Sigmoid colon (tissue), 7 donors: ENCODE data around the gene DOC2A. TPM values are rescaled to one million over a fixed set of nuclear protein-coding genes. Genes with fewer than 3 reads are reported as not detected.
A peak's percentile ranks its signal among the peaks of the same experiment; 100 is the strongest.

Experiments
- DNase-seq: peaks from one replicate; pipeline ENCODE4 v3.0.0-alpha.2; 2019
- H3K27ac ChIP-seq, 4 donors: fragments of 200-600 bp; sonication (generic); one replicate each; pipeline ENCODE4 v1.5.1; 2016 to 2019; ENCODE audit warnings: mild to moderate bottlenecking in 1 of 4
- H3K27me3 ChIP-seq, 3 donors: fragments of 200-600 bp; sonication (generic); one replicate each; pipeline ENCODE4 v1.5.1; 2019; ENCODE audit warnings: mild to moderate bottlenecking in 1 of 3
- H3K36me3 ChIP-seq, 4 donors: fragments of 200-600 bp; sonication (generic); one replicate each; pipeline ENCODE4 v1.5.1; 2016 to 2019
- H3K4me1 ChIP-seq, 4 donors: fragments of 200-600 bp; sonication (generic); one replicate each; pipeline ENCODE4 v1.5.1; 2017 to 2019
- H3K4me3 ChIP-seq, 4 donors: fragments of 200-600 bp; sonication (generic); one replicate each; pipeline ENCODE4 v1.5.1; 2017 to 2019; ENCODE audit warnings: mild to moderate bottlenecking in 2 of 4, moderate library complexity in 1 of 4
- H3K9me3 ChIP-seq, 4 donors: fragments of 200-600 bp in 3 of 4; sonication (generic) in 3 of 4; one replicate each; pipeline versions ENCODE4 v1.5.1 to v1.6.1; 2013 to 2019
- EP300 ChIP-seq, 4 donors: sonication (generic); formaldehyde crosslinking; IDR thresholded peaks; one replicate each; pipeline ENCODE4 v1.6.1; 2017; ENCODE audit warnings: antibody characterized with exemption in 4 of 4
- POLR2A ChIP-seq, 2 donors: fragments of 450-650 bp; IDR thresholded peaks; one replicate each; pipeline ENCODE4 v1.6.1; 2016; ENCODE audit warnings: antibody characterized with exemption in 2 of 2, mild to moderate bottlenecking in 2 of 2, moderate library complexity in 2 of 2
- POLR2AphosphoS5 ChIP-seq, 4 donors: sonication (generic); formaldehyde crosslinking; IDR thresholded peaks; one replicate each; pipeline ENCODE4 v1.6.1; 2017; ENCODE audit warnings: antibody characterized with exemption in 4 of 4
- WGBS, 2 donors: extraction: QIAGEN DNeasy Blood & Tissue Kit; methylation state at CpG; one replicate each; pipeline ENCODE4 v1.1.7; 2013; 5-methylcytosine and 5-hydroxymethylcytosine counted together
- intact Hi-C: fragments of 100-400 bp; cut with DNase I; formaldehyde crosslinking; loops from one replicate; pipeline ENCODE4 v1.15.1; 2023
- polyA plus RNA-seq, 3 donors: library from polyadenylated mRNA; stranded (reverse); fragments of 200-250 nt; gene quantifications; one replicate each; pipeline ENCODE4 v1.2.3, GENCODE V29; 2013
- total RNA-seq, 4 donors: library from RNA; depleted of rRNA; stranded (reverse); fragments of >200 nt; gene quantifications; one replicate each; pipeline ENCODE4 v1.1.0, GENCODE V29; 2016
- TF ChIP-seq, protein P1 (sequence below), 4 experiments: fragments of 450-650 bp in 3 of 4; fragments of 200-600 bp in 1 of 4; IDR thresholded peaks; one replicate each; pipeline ENCODE4 v1.5.1; 2016 to 2019; ENCODE audit warnings: antibody characterized with exemption in 4 of 4, mild to moderate bottlenecking in 3 of 4, moderate library complexity in 2 of 4
- donor health status: healthy with polysubstance abuse.
- donor health status: Bipolar disorder and iron deficiency.
- donor health status: healthy.

Gene DOC2A
- total RNA-seq: 1 to 10 TPM in 1 of 4 donors, under 1 TPM in 1, not detected in 2; 0.36 to 3.9 TPM
- 1 to 10 TPM in 2 of 3 donors, under 1 TPM in 1; 0.92 to 4.6 (median 1.8) TPM for polyA plus RNA-seq

DNA sequence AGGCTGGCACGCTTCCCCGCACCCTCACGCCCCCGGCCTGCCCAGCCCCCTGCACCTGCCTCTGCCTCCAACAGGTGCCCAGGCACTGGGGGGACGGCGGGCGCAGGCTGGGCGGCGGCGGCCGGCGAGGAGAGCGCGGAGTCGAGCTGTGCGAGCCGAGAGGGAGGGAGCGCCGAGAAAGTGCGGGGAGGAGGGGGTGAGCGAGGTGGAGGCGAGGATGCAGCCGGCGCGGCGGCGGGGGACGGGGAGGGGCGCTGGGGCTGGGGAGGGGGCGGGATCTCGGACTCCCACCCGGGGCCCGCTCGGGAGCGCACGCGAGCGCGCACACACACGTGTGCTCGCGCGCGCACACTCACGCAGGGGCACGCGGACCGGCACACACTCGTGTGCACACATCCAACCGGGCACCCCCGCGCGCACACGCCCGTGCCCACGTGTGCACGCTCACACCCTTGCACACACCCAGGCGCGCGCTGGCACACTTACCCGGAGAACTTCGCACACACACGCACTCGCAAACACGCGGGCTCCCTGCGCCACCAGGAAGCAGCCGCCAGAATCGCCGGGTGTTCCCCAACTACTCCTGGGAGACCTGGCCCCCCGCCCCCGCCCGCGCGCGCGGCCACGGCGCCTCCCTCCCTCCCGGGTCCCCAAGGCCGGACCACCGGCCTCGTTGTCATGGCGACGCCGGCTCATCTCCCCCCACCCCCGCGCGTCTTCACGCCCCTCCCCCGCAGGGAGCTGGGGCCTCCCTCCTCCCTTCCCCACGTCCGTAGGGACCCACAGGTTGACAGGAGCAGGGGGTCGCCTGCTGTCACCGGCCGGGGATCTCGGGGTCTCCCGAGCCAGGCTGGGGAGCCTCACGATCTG lies at the start of gene DOC2A:
Gene DOC2A (minus strand): TSS at position 184 of the 870 bp plus-strand sequence. CDS start 805 bp downstream, outside the sequence.
- Histone ChIP-seq H3K4me3 (peak within 1 kb of the TSS; percentile 4 to 46 (median 32)), H3K36me3 (no peaks in the 10 kb centered on the region), H3K9me3 (no peaks in the 10 kb centered on the region), H3K27ac (no peak within 1 kb of the TSS), H3K4me1 (peaks cover 0 to 20% (median 17%) of the 10 kb centered on the region in 4 donors), H3K27me3 (peaks cover 24 to 47% (median 41%) of the 10 kb centered on the region in 3 donors)
- no peak for TF ChIP-seq EP300 (IDR thresholded peaks at IDR 0.05)
- TF ChIP-seq POLR2A (IDR thresholded peaks at IDR 0.05): no peak
- TF ChIP-seq POLR2AphosphoS5 (IDR thresholded peaks at IDR 0.05): no peak
- TF ChIP-seq, protein P1, sequence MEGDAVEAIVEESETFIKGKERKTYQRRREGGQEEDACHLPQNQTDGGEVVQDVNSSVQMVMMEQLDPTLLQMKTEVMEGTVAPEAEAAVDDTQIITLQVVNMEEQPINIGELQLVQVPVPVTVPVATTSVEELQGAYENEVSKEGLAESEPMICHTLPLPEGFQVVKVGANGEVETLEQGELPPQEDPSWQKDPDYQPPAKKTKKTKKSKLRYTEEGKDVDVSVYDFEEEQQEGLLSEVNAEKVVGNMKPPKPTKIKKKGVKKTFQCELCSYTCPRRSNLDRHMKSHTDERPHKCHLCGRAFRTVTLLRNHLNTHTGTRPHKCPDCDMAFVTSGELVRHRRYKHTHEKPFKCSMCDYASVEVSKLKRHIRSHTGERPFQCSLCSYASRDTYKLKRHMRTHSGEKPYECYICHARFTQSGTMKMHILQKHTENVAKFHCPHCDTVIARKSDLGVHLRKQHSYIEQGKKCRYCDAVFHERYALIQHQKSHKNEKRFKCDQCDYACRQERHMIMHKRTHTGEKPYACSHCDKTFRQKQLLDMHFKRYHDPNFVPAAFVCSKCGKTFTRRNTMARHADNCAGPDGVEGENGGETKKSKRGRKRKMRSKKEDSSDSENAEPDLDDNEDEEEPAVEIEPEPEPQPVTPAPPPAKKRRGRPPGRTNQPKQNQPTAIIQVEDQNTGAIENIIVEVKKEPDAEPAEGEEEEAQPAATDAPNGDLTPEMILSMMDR (IDR thresholded peaks at IDR 0.05): no peak
- DNase-seq: no peak
- 1% methylated on average over 99 of the region's 99 CpGs for WGBS, 2 donors
- intact Hi-C loops: no loop called here

DNA sequence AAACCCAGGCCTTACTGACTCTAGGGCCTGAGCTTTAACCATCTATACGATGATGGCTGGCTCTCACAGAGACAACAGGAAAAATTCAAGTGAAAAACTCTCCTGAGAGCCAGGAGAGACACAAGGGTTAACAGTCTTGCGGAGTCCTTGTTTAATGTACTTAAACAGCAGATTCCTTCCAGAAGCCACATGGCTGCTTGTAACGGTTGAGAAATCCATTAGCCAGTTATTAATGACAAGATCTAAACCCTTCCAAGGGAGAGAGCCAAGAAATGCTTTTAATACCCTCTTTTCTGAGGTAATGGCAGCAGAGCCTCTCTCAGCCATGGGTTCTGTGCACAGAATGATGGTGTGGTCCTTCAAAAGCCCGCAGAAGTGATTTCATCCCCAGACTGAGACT lies 49.5 kb upstream of the DOC2A start:
- TF ChIP-seq POLR2A (IDR thresholded peaks at IDR 0.05) (no peak), EP300 (IDR thresholded peaks at IDR 0.05) (no peak), POLR2AphosphoS5 (IDR thresholded peaks at IDR 0.05) (no peak)
- TF ChIP-seq, protein P1 (IDR thresholded peaks at IDR 0.05): no peak
- Histone ChIP-seq H3K4me3 (no peak overlapping the region), H3K4me1 (peaks cover 0 to 17% (median 12%) of the 10 kb centered on the region in 4 donors), H3K36me3 (no peaks in the 10 kb centered on the region), H3K27ac (peak overlapping the region in 1 of 4 donors; percentile 30), H3K27me3 (no peaks in the 10 kb centered on the region), H3K9me3 (no peaks in the 10 kb centered on the region)
- 86 to 88% methylated on average over 4 of the region's 4 CpGs for WGBS, 2 donors
- intact Hi-C loops: no loop called here
- no peak for DNase-seq

DNA sequence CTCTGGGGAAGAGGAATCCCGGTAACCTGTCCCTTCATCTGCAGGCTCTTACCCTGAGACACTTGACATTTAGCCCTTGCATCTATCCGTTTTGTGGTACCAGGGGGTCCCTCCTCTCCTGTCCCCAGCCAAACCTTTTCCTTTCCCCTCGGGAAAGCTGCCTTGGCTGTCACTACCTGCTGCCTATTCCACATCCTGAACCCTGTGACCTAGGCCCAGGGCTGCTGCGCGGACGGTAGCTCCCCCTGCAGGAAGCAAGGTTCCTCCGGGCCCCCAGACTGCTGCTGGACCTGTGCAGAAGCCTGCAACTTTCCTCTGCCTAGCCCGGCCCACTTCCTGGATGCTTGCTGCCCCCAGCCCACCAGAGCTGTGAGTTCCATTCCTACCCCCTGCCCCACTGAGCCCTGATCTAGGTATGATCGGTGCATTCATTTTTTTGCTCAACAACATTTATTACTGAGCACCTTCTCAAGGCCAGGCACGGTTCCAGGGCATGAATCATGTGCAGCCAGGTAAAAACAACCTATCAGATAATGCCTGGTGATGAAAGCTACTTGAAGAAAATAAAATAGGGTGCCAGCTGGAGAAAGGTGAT lies 44.2 kb upstream of the DOC2A start:
- Histone ChIP-seq H3K9me3 (no peaks in the 10 kb centered on the region), H3K27me3 (no peaks in the 10 kb centered on the region), H3K4me1 (peaks cover 0 to 17% (median 13%) of the 10 kb centered on the region in 4 donors), H3K27ac (no peak overlapping the region), H3K36me3 (no peaks in the 10 kb centered on the region), H3K4me3 (no peak overlapping the region)
- WGBS, 2 donors: 22 to 34% methylated on average over 10 of the region's 10 CpGs
- DNase-seq: no peak
- no peak for TF ChIP-seq POLR2AphosphoS5 (IDR thresholded peaks at IDR 0.05)
- TF ChIP-seq, protein P1 (IDR thresholded peaks at IDR 0.05): no peak
- TF ChIP-seq POLR2A (IDR thresholded peaks at IDR 0.05): no peak
- TF ChIP-seq EP300 (IDR thresholded peaks at IDR 0.05): no peak
- intact Hi-C loops: loop anchor here (5.0 kb wide), 1 partner anchor 42 kb away; the partner anchor contains the start of gene YPEL3

DNA sequence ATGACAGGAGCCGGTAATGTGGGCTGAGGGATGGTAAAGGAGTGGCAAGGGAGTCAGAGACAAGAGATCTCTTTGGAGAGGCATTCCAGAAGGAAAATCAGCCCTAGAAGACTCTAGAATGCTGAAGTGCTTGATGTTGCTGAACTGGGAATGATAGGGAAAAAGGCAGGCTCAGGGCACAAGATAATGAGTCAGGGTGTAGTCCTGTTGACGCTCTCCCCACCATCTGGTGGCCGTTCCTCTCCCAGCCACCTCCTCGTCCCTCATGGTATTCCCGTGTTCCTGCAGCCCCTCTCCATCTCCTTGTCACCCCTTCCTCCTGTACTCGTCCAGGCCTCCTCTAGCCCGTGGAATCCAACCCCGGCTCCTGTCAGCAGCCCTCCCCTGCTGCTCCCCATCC lies 43.6 kb upstream of the DOC2A start:
- Histone ChIP-seq H3K27me3 (no peaks in the 10 kb centered on the region), H3K27ac (no peak overlapping the region), H3K9me3 (no peaks in the 10 kb centered on the region), H3K4me3 (no peak overlapping the region), H3K36me3 (no peaks in the 10 kb centered on the region), H3K4me1 (peaks cover 0 to 17% (median 13%) of the 10 kb centered on the region in 4 donors)
- 83 to 89% methylated on average over 8 of the region's 8 CpGs for whole genome bisulfite sequencing, 2 donors
- TF ChIP-seq POLR2AphosphoS5 (IDR thresholded peaks at IDR 0.05): no peak
- TF ChIP-seq EP300 (IDR thresholded peaks at IDR 0.05): no peak
- TF ChIP-seq POLR2A (IDR thresholded peaks at IDR 0.05): no peak
- TF ChIP-seq, protein P1 (IDR thresholded peaks at IDR 0.05): no peak
- intact Hi-C loops: loop anchor here (5.0 kb wide), 1 partner anchor 43 kb away; the partner anchor contains the start of gene YPEL3
- DNase-seq: no peak
